Left cardiac atrium (tissue), 4 donors: ENCODE results near the gene HNRNPC. TPM values are rescaled to one million over a fixed set of nuclear protein-coding genes. Genes with fewer than 3 reads are reported as not detected.
"Not testable (repeated sequence)": the region's sequence is repeated elsewhere in the genome, so short reads cannot be mapped to it uniquely, and the experiment has no call there.

Experiments
- ATAC-seq, 2 donors: fragments of 200-7000 bp; cut with Tn5 transposase; one replicate each; pipeline ENCODE4 v1.9.1; 2020; ENCODE audit warnings: mild to moderate bottlenecking in 2 of 2, moderate library complexity in 2 of 2
- DNase-seq: peaks from one replicate; pipeline ENCODE4 v3.0.0-alpha.2; 2020
- intact Hi-C, 2 donors: fragments of 100-400 bp; cut with DNase I; formaldehyde crosslinking; loops; one replicate each; pipeline versions ENCODE4 v1.14.1 to v1.15.1; 2022 to 2023
- total RNA-seq, 2 donors: library from RNA; stranded (reverse); fragmentation: NEBNext Ultra II Directional; extraction: Animal tissue kit (Norgen Biotek cat#: 25700); gene quantifications; one replicate each; pipeline ENCODE4 v1.2.1, GENCODE V29; 2021
- donor health status: DM: no; HTN: yes; CAD: no.
- donor health status: DM: no; HTN: yes; CAD: no; lungs with severe emphysema.
- donor health status: DM: yes; HTN: yes; CAD: no.
- donor health status: Dilated cardiomyopathy.

The HNRNPC gene
- total RNA-seq, 2 donors from 2014 or later = 254 TPM

- ATAC-seq = no peak
- no peak for DNase-seq
- intact Hi-C loops = no loop called here
Observed at GRCh38 chr14:21226467-21226866, 42.8 kb downstream of the HNRNPC start.

GRCh38 chr14:21225164-21225563 is 44.1 kb downstream of the HNRNPC start:
- ATAC-seq, intact Hi-C loops, DNase-seq: not testable (repeated sequence)

- intact Hi-C loops = no loop called here
- no peak for ATAC-seq
- no peak for DNase-seq
Observed at GRCh38 chr14:21220874-21221477, 48.3 kb downstream of the HNRNPC start.

- ATAC-seq (no peak), DNase-seq (no peak)
- intact Hi-C loops = no loop called here
Observed at GRCh38 chr14:21219561-21220111, 49.6 kb downstream of the HNRNPC start.

- intact Hi-C loops = no loop called here
- no peak for DNase-seq
- ATAC-seq = no peak
Observed at GRCh38 chr14:21219120-21219519, 50.1 kb downstream of the HNRNPC start.

- no peak for ATAC-seq
Observed at GRCh38 chr14:21215879-21216251, 53.4 kb downstream of the HNRNPC start.

GRCh38 chr14:21215130-21215878 is 53.9 kb downstream of the HNRNPC start:
- ATAC-seq (no peak), DNase-seq (no peak)
- intact Hi-C loops = no loop called here

More at GRCh38 chr14:21215879-21216251, 53.4 kb downstream of the HNRNPC start:
- DNase-seq = no peak
- intact Hi-C loops = no loop called here

GRCh38 chr14:21213652-21214051 is 55.6 kb downstream of the HNRNPC start:
- ATAC-seq = no peak
- no peak for DNase-seq
- intact Hi-C loops = no loop called here

GRCh38 chr14:21212824-21213223 is 56.4 kb downstream of the HNRNPC start:
- ATAC-seq, DNase-seq, intact Hi-C loops: not testable (repeated sequence)

GRCh38 chr14:21211509-21211908 is 57.7 kb downstream of the HNRNPC start:
- intact Hi-C loops = no loop called here
- DNase-seq (no peak), ATAC-seq (no peak)

- intact Hi-C loops = no loop called here
- ATAC-seq (no peak), DNase-seq (no peak)
Observed at GRCh38 chr14:21210023-21210422, 59.2 kb downstream of the HNRNPC start.

GRCh38 chr14:21209185-21209584 is 60.1 kb downstream of the HNRNPC start:
- intact Hi-C loops = no loop called here
- DNase-seq (no peak), ATAC-seq (no peak)

- ATAC-seq (no peak), DNase-seq (no peak)
- intact Hi-C loops = no loop called here
Observed at GRCh38 chr14:21208554-21208953, 60.7 kb downstream of the HNRNPC start.

- intact Hi-C loops = no loop called here
- DNase-seq = no peak
- ATAC-seq = no peak
Observed at GRCh38 chr14:21206753-21207684, 62.2 kb downstream of the HNRNPC start.

- ATAC-seq = no peak
- DNase-seq = no peak
- intact Hi-C loops = no loop called here
Observed at GRCh38 chr14:21205678-21206581, 63.3 kb downstream of the HNRNPC start.

GRCh38 chr14:21205026-21205677 is 64.1 kb downstream of the HNRNPC start:
- ATAC-seq (peak in 1 of 2 donors; percentile 5), DNase-seq (no peak)
- intact Hi-C loops = no loop called here

GRCh38 chr14:21204167-21205025 is 64.8 kb downstream of the HNRNPC start:
- DNase-seq = no peak
- no peak for ATAC-seq
- intact Hi-C loops = no loop called here
